Measurements from ENCODE around the gene SFT2D3.

The SFT2D3 gene

GRCh38 chr2:127659408-127660290 is 41.6 kb upstream of the SFT2D3 start:
- H3K4me3 ChIP-seq (ENCODE audit: low read depth, low read length) = no peak overlapping the region
- no peak for DNase-seq (ENCODE audit: low read depth)
- TF ChIP-seq CTCF (conservative IDR thresholded peaks at IDR 0.05; ENCODE audit: low read depth, low read length) = no peak

- no peak for DNase-seq (ENCODE audit: low read depth)
- no peak overlapping the region for H3K4me3 ChIP-seq (ENCODE audit: low read depth, low read length)
- TF ChIP-seq CTCF (conservative IDR thresholded peaks at IDR 0.05; ENCODE audit: low read depth, low read length) = no peak
These were observed 41.1 kb upstream of the SFT2D3 start for GRCh38 chr2:127660291-127660578.

- H3K4me3 ChIP-seq (ENCODE audit: low read depth, low read length) = no peak overlapping the region
- TF ChIP-seq CTCF (conservative IDR thresholded peaks at IDR 0.05; ENCODE audit: low read depth, low read length) = no peak
- DNase-seq (ENCODE audit: low read depth) = peak; percentile 49
These were observed 40.1 kb upstream of the SFT2D3 start for GRCh38 chr2:127661072-127661649.

- no peak for DNase-seq (ENCODE audit: low read depth)
- H3K4me3 ChIP-seq (ENCODE audit: low read depth, low read length) = no peak overlapping the region
- TF ChIP-seq CTCF (conservative IDR thresholded peaks at IDR 0.05; ENCODE audit: low read depth, low read length) = no peak
These were observed 39.3 kb upstream of the SFT2D3 start for GRCh38 chr2:127661949-127662510.

GRCh38 chr2:127662937-127663565 is 38.2 kb upstream of the SFT2D3 start:
- no peak for TF ChIP-seq CTCF (conservative IDR thresholded peaks at IDR 0.05; ENCODE audit: low read depth, low read length)
- no peak for DNase-seq (ENCODE audit: low read depth)
- no peak overlapping the region for H3K4me3 ChIP-seq (ENCODE audit: low read depth, low read length)

GRCh38 chr2:127663566-127664064 is 37.7 kb upstream of the SFT2D3 start:
- no peak for DNase-seq (ENCODE audit: low read depth)
- no peak for TF ChIP-seq CTCF (conservative IDR thresholded peaks at IDR 0.05; ENCODE audit: low read depth, low read length)
- H3K4me3 ChIP-seq (ENCODE audit: low read depth, low read length) = no peak overlapping the region

All from choroid plexus epithelial cell (primary cell).